Astrocyte (in vitro differentiated cells and primary cell): ENCODE data around the gene CRTC1.

ENCODE experiments used
- CTCF ChIP-seq: IDR thresholded peaks from 2 replicates; pipeline ENCODE4 v1.5.1; 2011; ENCODE audit warnings: low read depth, mild to moderate bottlenecking, inconsistent platforms, low read length, moderate library complexity; ENCODE audit not compliant: insufficient read depth
- EZH2 ChIP-seq: IDR thresholded peaks from 2 replicates; pipeline ENCODE4 v1.6.1; 2012; ENCODE audit warnings: mild to moderate bottlenecking, low read length, inconsistent platforms; ENCODE audit not compliant: insufficient read depth

- TF ChIP-seq EZH2 (no peak), CTCF (no peak)
These were observed 115.2 kb downstream of the CRTC1 start for GRCh38 chr19:18798384-18799352.
